OCI-LY1 (cell line): ENCODE data around the gene DUSP12.
"Not testable (repeated sequence)": the region's sequence is repeated elsewhere in the genome, so short reads cannot be mapped to it uniquely, and the experiment has no call there.

Experiments
- H2AFZ ChIP-seq: fragments of 200-600 bp; sonication (generic), shearing (Covaris generic); 2 replicates; pipeline ENCODE4 v1.6.0; 2014; ENCODE audit warnings: antibody characterized with exemption, mild to moderate bottlenecking, low read length
- H3F3A ChIP-seq: fragments of 200-600 bp; sonication (generic), shearing (Covaris generic); 2 replicates; pipeline ENCODE4 v1.6.0; 2014; ENCODE audit warnings: mild to moderate bottlenecking, antibody characterized with exemption, low read length, moderate library complexity; ENCODE audit not compliant: insufficient read depth
- H3K27ac ChIP-seq: fragments of 200-600 bp; sonication (generic); 2 replicates; pipeline ENCODE4 v1.5.1; 2014; ENCODE audit warnings: low read length, mixed run types, mild to moderate bottlenecking, low read depth; ENCODE audit not compliant: poor library complexity, severe bottlenecking
- H3K27me3 ChIP-seq: fragments of 200-600 bp; sonication (generic); 2 replicates; pipeline ENCODE4 v1.6.0; 2014; ENCODE audit warnings: antibody characterized with exemption, mild to moderate bottlenecking, low read length, moderate library complexity; ENCODE audit not compliant: insufficient read depth
- H3K36me3 ChIP-seq: fragments of 200-600 bp; sonication (generic); 2 replicates; pipeline ENCODE4 v1.6.1; 2014; ENCODE audit warnings: mild to moderate bottlenecking, antibody characterized with exemption, low read length, moderate library complexity, mixed read lengths; ENCODE audit not compliant: insufficient read depth
- H3K4me1 ChIP-seq: fragments of 200-600 bp; sonication (generic); 2 replicates; pipeline ENCODE4 v1.5.1; 2014; ENCODE audit warnings: mild to moderate bottlenecking, low read length, moderate library complexity; ENCODE audit not compliant: insufficient read depth, severe bottlenecking
- H3K4me2 ChIP-seq: fragments of 200-600 bp; sonication (generic), shearing (Covaris generic); 2 replicates; pipeline ENCODE4 v1.6.1; 2014; ENCODE audit warnings: low read length
- H3K4me3 ChIP-seq: fragments of 200-600 bp; sonication (generic); 2 replicates; pipeline ENCODE4 v1.5.1; 2014; ENCODE audit warnings: low read length, low read depth, mild to moderate bottlenecking, mixed read lengths; ENCODE audit not compliant: poor library complexity, severe bottlenecking
- H3K79me2 ChIP-seq: fragments of 200-600 bp; shearing (Covaris generic); 2 replicates; pipeline ENCODE4 v1.6.1; 2016; ENCODE audit warnings: mixed run types, low read length, mixed read lengths; ENCODE audit not compliant: insufficient read depth
- H3K9ac ChIP-seq: fragments of 200-600 bp; sonication (generic), shearing (Covaris generic); 2 replicates; pipeline ENCODE4 v1.6.1; 2014; ENCODE audit warnings: mild to moderate bottlenecking, low read length, mixed read lengths
- H3K9me2 ChIP-seq: fragments of 200-600 bp; sonication (generic), shearing (Covaris generic); 2 replicates; pipeline ENCODE4 v1.6.1; 2014; ENCODE audit warnings: low read depth, mild to moderate bottlenecking, low read length, mixed read lengths
- H3K9me3 ChIP-seq: fragments of 200-600 bp; shearing (Covaris generic); 2 replicates; pipeline ENCODE4 v1.6.1; 2014; ENCODE audit warnings: low read length, mixed read lengths
- H4K20me1 ChIP-seq: fragments of 200-600 bp; sonication (generic), shearing (Covaris generic); 2 replicates; pipeline ENCODE4 v1.6.0; 2016; ENCODE audit warnings: mild to moderate bottlenecking, low read length; ENCODE audit not compliant: insufficient read depth
- CTCF ChIP-seq: fragments of 200-600 bp; sonication (generic), shearing (Covaris generic); IDR thresholded peaks from 2 replicates; pipeline ENCODE4 v1.5.1; 2017; ENCODE audit warnings: mild to moderate bottlenecking, antibody characterized with exemption, low read length, moderate library complexity, mixed read lengths
- EZH2 ChIP-seq: fragments of 200-600 bp; sonication (generic), shearing (Covaris generic); IDR thresholded peaks from 2 replicates; pipeline ENCODE4 v1.8.0; 2017; ENCODE audit warnings: borderline replicate concordance, mixed run types, mild to moderate bottlenecking, antibody characterized with exemption, low read length, moderate library complexity, mixed read lengths

Gene DUSP12

DNA sequence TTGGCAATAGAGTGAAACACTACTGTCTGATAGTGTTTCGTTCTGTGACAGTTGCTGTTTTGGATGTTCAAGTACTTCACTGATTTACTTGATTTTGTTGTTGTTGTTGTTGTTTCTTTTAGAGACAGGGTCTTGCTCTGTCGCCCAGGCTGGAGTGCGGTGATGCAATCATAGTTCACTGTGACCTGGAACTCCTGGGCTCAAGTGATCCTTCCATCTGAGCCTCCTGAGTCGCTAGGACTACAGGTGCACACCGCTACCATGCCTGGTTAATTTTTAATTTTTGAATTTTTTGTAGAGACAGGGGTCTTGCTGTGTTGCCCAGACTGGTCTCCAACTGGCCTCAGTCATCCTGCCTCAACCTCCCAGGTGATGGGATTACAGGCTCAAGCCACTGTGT, 18.9 kb downstream of the DUSP12 start:
- Histone ChIP-seq H3K79me2 (peaks cover 14% of the 10 kb centered on the region), H3K27ac (no peak overlapping the region), H3K9me2 (no peaks in the 10 kb centered on the region), H3K4me3 (no peak overlapping the region), H3K36me3 (no peaks in the 10 kb centered on the region), H4K20me1 (no peaks in the 10 kb centered on the region), H3K9ac (no peak overlapping the region), H3K27me3 (no peaks in the 10 kb centered on the region), H3K4me2 (no peak overlapping the region), H3F3A (no peaks in the 10 kb centered on the region), H2AFZ (no peak overlapping the region), H3K9me3 (no peaks in the 10 kb centered on the region), H3K4me1 (peaks cover 35% of the 10 kb centered on the region)
- TF ChIP-seq EZH2 = no peak
- no peak for TF ChIP-seq CTCF

DNA sequence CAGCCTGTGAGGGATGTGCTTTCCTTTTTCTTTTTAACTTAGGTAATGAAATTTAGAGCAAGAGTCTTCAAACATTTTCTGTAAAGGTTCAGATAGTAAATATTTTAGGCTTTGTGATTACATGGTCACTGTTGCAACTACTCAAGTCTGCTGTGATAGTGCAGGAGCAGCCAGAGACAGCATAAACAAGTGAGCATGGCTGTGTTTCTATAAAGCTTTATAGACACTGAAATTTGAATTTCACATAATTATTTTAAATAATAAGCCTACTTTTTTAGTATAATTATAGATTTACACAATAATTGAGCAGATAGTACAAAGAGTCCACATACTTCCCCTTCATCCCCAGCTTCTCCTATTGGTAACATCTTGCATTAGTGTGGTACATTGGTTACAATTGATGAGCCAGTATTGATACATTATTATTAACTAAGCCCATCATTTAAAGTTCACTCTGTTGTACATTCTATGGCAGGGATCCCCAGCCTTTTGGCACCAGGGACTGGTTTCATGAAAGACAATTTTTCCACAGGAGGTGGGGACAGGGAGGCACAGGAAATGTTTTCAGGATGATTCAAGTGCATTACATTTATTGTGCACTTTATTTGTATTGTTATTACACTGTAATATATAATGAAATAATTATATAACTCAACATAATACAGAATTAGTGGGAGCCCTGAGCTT, 19.5 kb downstream of the DUSP12 start:
- Histone ChIP-seq H3K27ac (no peak overlapping the region), H3K4me3 (no peak overlapping the region), H3K27me3 (no peaks in the 10 kb centered on the region), H3K9ac (no peak overlapping the region), H3K9me2 (no peaks in the 10 kb centered on the region), H3K4me2 (no peak overlapping the region), H4K20me1 (no peaks in the 10 kb centered on the region), H3K4me1 (peaks cover 28% of the 10 kb centered on the region), H3K9me3 (no peaks in the 10 kb centered on the region), H3K79me2 (peaks cover 14% of the 10 kb centered on the region), H3K36me3 (no peaks in the 10 kb centered on the region), H3F3A (no peaks in the 10 kb centered on the region), H2AFZ (no peak overlapping the region)
- TF ChIP-seq CTCF (no peak), EZH2 (no peak)

DNA sequence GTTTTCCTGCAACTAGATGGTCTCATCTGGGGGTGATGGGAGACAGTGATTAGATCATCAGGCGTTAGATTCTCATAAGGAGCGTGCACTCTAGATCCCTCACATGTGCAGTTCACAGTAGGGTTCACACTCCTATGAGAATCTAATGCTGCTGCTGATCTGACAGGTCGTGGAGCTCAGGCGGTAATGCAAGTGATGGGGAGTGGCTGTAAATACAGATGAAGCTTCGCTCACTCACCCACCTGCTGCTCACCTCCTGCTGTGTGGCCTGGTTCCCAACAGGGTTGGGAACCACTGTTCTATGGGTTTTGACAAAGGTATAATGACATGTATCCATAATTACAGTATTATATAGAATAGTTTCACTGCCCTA, 20.1 kb downstream of the DUSP12 start:
- not testable (repeated sequence) for H2AFZ ChIP-seq, H3F3A ChIP-seq, H3K4me3 ChIP-seq, H3K36me3 ChIP-seq, H4K20me1 ChIP-seq, H3K27me3 ChIP-seq, H3K9ac ChIP-seq, H3K4me2 ChIP-seq, H3K9me2 ChIP-seq, H3K27ac ChIP-seq, H3K9me3 ChIP-seq
- peaks cover 17% of the 10 kb centered on the region for H3K79me2 ChIP-seq
- peaks cover 26% of the 10 kb centered on the region for H3K4me1 ChIP-seq

DNA sequence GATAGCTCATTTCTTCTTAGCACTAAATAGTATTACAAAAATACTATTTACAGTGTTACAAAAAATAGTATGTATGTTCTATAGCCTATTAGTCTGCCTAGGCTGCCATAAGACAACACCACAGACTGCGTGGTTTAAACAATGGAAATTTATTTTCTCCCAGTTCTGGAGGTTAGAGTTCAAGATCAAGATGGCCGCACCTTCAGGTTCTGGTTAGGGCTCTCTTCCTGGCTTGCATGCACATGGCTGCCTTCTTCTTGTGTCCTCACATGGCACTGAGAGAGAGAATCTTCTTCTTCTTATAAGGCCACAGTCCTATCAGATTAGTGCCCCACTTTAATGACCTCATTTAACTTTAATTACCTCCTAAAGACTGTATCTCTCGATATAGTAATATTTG, 20.7 kb downstream of the DUSP12 start:
- Histone ChIP-seq H3K79me2 (peaks cover 17% of the 10 kb centered on the region), H4K20me1 (no peaks in the 10 kb centered on the region), H3K27me3 (no peaks in the 10 kb centered on the region), H3K4me2 (no peak overlapping the region), H3K4me3 (no peak overlapping the region), H3K9me3 (no peaks in the 10 kb centered on the region), H3K27ac (no peak overlapping the region), H3K9ac (no peak overlapping the region), H3K36me3 (no peaks in the 10 kb centered on the region), H3F3A (no peaks in the 10 kb centered on the region), H3K4me1 (peaks cover 24% of the 10 kb centered on the region), H3K9me2 (no peaks in the 10 kb centered on the region), H2AFZ (no peak overlapping the region)
- TF ChIP-seq EZH2 (no peak), CTCF (no peak)
